Measurements from ENCODE around the gene P2RX2. TPM values are rescaled to one million over a fixed set of nuclear protein-coding genes. Genes with fewer than 3 reads are reported as not detected.

Gene P2RX2
- total and polyA plus RNA-seq, 4 donors, result not detected

GRCh38 chr12:132604151-132604618, 14.4 kb upstream of the P2RX2 start (continued):
- no peak for TF ChIP-seq EGR1 (IDR thresholded peaks at IDR 0.05; ENCODE audit: low read depth in 2 of 2)

- no peaks in the 10 kb centered on the region for H3K27me3 ChIP-seq (ENCODE audit: control insufficient read depth in 4 of 4, insufficient read depth in 4 of 4, low read length in 3 of 4)
- no peak for DNase-seq (ENCODE audit: low spot score)
- H3K9me3 ChIP-seq (ENCODE audit: control insufficient read depth in 4 of 4, low read length in 3 of 4), result no peaks in the 10 kb centered on the region
- H3K36me3 ChIP-seq (ENCODE audit: control insufficient read depth in 4 of 4, insufficient read depth in 3 of 4, low read depth in 1 of 4, low read length in 3 of 4), result no peaks in the 10 kb centered on the region
- H3K4me3 ChIP-seq (ENCODE audit: low read depth in 1 of 3, low read length in 3 of 3), result peak overlapping the region; percentile 66 to 76 (median 66)
- H3K27ac ChIP-seq (ENCODE audit: low read depth in 1 of 2, low read length in 2 of 2), result peak overlapping the region; percentile 76 to 92
- H3K9ac ChIP-seq (ENCODE audit: low read depth in 1 of 2, low read length in 2 of 2), result peak overlapping the region; percentile 74 to 93
- WGBS, result 41% methylated on average over 16 of the region's 16 CpGs
- H3K4me1 ChIP-seq (ENCODE audit: control insufficient read depth in 4 of 4, insufficient read depth in 4 of 4, low read length in 3 of 4), result peaks cover 17 to 68% (median 41%) of the 10 kb centered on the region in 4 donors
- TF ChIP-seq REST (IDR thresholded peaks at IDR 0.05) (peak; percentile 73), SP1 (IDR thresholded peaks at IDR 0.05) (peak; percentile 90), TAF1 (conservative IDR thresholded peaks at IDR 0.05) (no peak), GABPA (IDR thresholded peaks at IDR 0.05 in 1 of 2, conservative IDR thresholded peaks at IDR 0.05 in 1 of 2) (no peak), HNF4A (conservative IDR thresholded peaks at IDR 0.05) (peak; percentile 63 to 82), FOXA1 (IDR thresholded peaks at IDR 0.05) (peak; percentile 62), ZBTB33 (IDR thresholded peaks at IDR 0.05) (no peak), JUND (IDR thresholded peaks at IDR 0.05) (no peak), NR2F2 (IDR thresholded peaks at IDR 0.05) (no peak), YY1 (IDR thresholded peaks at IDR 0.05) (peak; percentile 48), RAD21 (IDR thresholded peaks at IDR 0.05) (no peak), RXRA (IDR thresholded peaks at IDR 0.05) (peak; percentile 81 to 88), FOXA2 (IDR thresholded peaks at IDR 0.05) (peak; percentile 78), CTCF (IDR thresholded peaks at IDR 0.05; ENCODE audit: low read depth, low read length, missing input control) (no peak), ATF3 (IDR thresholded peaks at IDR 0.05) (no peak), HNF4G (IDR thresholded peaks at IDR 0.05) (no peak), EGR1 (IDR thresholded peaks at IDR 0.05; ENCODE audit: low read depth in 2 of 2) (peak; percentile 47 to 87), MAX (IDR thresholded peaks at IDR 0.05) (peak; percentile 38)
Observed at GRCh38 chr12:132604668-132605441, 13.7 kb upstream of the P2RX2 start.

All from liver (tissue), 9 donors.